Activated CD4-positive, alpha-beta T cell treated with anti-CD3 and anti-CD28 coated beads, Interleukin-2, amount 50 U/mL, for 24 hours (primary cell): ENCODE measurements around the gene MYH11.
A peak's percentile ranks its signal among the peaks of the same experiment; 100 is the strongest.
"Not testable (repeated sequence)": the region's sequence is repeated elsewhere in the genome, so short reads cannot be mapped to it uniquely, and the experiment has no call there.

ENCODE experiments used
- DNase-seq, 2 donors: peaks; one replicate each; pipeline ENCODE4 v3.0.0-alpha.2; 2020; ENCODE audit warnings: low read depth in 1 of 2, low spot score in 1 of 2

MYH11 gene

DNA sequence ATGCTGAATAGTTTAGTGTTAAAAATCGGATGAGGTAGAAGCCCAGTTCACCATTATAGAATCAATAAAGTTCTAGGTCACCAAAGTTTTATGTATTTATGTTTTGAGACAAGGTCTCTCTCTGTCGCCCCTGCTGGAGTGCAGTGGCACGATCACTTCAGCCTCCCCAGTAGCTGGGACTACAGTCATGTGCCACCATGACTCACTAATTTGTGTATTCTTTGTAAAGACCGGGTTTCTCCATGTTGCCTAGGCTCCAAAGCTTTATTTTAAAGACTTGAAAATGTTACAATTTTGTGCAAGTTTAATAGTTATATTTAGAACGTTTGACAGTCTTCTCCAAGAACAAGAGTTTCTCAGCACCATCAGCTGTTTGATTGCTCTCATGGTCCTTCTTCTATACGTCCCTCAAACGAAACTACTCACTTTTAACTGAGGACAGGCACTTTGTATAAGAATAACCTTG lies 174.7 kb downstream of the MYH11 start:
- DNase-seq, result peak in 1 of 2 donors; percentile 30

DNA sequence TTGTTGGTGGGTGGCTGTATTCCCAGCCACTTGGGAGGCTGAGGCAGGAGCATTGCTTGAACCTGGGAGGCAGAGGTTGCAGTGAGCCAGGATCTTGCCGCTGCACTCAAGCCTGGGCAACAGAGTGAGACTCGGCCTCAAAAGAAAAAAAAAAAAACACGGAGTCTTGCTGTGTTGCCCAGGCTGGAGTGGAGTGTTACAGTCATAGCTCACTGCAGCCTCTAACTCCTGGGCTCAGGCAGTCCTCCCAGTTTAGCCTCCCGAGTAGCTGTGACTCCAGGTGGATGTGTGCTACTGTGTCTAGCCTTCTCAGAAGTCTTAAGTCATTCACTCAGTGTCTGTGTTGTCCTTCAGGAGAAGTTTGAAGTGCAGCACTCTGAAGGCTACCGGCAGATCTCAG lies 179.4 kb downstream of the MYH11 start:
- DNase-seq, result no peak

DNA sequence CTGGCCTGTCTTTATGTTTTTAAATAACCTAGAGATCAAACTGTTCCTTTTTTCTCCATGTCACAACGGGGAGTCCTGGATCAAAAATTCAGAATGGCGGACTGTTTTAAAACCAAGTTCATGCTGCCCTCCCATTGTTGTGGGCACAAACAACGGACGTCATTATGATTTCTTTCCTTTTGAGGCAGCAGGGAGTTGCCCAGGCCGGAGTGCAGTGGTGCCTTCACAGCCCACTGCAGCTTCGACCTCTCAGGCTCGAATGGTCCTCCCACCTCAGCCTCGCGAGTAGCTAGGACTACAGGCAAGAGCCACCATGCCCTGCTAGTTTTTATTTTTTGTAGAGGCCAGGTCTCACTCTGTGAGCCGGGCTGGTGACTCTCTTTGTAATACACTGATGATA lies 180.3 kb downstream of the MYH11 start:
- no peak for DNase-seq

DNA sequence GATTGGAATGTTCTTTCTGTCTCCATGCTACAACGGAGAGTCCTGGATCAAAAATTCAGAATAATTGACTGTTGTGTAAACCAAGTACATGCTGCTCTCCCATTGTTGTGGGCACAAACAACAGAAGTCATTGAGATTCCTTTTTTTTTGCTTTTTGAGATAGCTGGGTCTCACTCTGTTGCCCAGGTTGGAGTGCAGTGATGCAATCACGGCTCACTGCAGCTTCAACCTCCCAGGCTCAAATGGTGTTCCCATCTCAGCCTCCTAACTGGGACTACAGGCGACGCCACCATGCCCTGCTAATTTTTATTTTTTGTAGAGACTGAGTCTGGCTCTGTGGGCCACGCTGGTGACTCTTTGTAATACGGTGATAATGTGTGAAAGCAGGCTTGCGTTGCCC lies 182.3 kb downstream of the MYH11 start:
- DNase-seq, result no peak

DNA sequence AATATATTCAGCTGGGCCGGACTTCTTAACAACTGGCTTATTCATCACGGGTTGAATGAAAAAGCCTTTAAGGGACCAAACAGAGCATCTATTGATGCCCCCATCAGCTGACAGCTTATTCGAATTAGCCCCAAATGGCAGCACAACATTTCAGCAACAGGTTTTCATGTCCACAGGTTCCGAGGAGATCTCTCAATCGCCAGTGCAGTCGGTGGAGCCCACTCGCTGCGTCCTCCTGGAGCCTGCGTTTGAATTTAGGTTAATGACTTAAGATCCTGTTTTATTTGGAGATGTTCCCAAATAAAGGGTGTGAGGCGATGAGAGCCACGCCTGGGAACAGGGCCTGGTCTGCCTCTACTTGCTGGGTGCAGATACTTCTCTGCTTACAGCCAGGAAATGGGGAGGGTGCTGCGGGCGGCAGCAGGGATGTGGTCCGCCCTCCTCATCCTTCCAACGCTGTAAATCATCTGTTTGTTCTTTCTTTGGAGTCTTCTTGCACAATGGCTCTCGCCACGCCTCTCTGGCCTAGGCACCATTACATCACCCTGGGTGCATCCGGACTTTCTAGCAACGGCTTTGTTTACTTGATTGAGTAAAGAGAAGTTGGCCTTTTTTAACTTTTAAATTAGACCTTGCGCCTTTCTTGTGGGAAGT lies 184.2 kb downstream of the MYH11 start:
- DNase-seq, result peak in 1 of 2 donors; percentile 23

DNA sequence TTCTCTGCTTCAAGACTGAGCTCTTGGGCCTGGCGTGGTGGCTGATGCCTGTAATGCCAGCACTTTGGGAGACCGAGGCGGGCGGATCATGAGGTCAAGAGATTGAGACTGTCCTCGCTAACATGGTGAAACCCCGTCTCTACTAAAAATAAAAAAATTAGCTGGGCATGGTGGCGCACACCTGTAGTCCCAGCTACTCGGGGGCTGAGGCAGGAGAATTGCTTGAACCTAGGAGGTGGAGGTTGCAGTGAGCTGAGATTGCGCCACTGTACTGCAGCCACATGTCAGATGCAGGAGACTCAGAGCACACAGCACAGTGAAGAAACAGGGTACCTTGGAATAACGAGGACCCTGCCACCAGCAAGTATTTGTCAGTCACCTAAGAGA lies 184.7 kb downstream of the MYH11 start:
- DNase-seq, result not testable (repeated sequence)

DNA sequence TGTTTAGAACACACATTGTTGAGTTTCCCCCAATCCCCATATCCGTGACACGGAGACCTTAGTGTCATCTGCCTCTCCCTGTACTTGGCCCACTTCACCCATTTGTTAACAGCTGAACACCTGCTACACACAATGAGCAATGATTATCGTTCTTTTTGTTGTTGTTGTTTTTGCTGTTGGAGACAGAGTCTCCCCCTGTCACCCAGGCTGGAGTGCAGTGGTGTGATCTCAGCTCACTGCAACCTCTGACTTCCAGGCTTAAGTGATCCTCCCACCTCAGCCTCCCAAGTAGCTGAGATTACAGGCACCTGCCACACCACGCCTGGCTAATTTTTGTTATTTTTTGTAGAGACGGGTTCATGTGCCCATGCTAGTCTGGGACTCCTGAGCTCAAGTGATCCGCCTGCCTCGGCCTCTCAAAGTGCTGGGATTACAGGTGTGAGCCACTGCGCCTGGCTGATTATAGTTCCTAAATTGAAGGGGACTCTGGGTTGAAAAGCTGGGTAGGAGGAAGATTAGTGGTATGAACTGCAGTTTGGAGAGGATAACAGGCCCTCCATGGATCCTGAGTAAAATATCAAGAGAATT lies 185.2 kb downstream of the MYH11 start:
- DNase-seq, result no peak

DNA sequence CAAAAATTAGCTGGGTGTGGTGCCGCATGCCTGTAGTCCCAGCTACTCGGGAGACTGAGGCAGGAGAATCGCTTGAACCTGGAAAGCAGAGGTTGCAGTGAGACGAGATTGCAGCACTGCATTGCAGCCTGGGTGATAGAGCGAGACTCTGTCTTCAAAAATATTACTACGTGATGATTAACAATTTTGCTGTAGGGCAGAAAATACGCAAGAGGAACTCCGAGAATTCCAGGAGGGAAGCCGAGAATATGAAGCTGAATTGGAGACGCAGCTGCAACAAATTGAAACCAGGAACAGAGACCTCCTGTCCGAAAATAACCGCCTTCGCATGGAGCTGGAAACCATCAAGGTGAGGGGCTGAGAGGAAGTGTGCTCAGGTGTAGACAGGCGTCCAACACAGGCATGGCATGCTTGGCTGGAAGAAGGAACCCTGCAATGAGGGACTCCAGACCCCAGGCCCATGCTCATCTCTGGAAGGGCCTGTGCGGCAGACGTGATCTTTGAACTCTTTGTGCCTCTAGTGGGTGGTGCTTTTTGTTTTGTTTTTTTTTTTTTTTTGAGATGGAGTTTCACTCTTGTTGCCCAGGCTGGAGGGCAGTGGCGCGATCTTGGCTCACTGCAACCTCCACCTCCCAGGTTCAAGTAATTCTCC lies 189.6 kb downstream of the MYH11 start:
- DNase-seq, result no peak

DNA sequence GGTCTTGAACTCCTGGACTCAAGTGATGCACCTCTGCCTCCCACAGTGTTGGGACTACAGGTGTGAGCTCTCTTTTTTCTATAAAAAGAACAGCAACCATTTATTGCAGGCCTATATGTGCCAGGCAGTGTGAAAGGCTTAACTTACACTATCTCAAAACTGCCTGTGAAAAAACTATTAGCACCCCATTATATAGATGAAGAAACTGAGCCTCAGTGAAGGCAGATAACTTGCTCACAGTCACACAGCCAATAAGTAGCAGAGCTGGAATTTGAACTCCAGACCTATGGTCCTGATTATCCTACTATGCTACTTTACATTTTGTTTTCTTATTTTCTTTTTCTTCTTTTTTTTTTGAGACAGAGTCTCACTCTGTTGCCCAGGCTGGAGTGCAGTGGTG lies 191.7 kb downstream of the MYH11 start:
- no peak for DNase-seq

DNA sequence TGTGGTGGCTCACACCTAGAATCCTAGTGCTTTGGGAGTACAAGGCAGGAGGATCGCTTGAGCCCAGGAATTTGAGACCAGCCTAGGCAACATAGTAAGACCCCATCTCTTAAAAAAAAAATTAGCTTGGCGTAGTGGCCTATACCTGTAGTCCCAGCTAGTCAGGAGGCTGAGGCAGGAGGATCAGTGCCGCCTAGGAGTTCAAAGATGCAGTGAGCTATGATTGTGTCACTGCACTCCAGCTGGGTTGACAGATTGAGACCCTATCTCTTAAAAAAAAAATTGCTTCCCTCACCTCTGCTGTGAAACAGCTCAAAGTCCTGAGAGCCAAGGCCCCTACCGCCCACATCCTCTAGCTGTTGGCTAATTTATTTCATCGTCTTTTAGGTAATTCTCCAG lies 196.6 kb downstream of the MYH11 start:
- DNase-seq, result no peak

DNA sequence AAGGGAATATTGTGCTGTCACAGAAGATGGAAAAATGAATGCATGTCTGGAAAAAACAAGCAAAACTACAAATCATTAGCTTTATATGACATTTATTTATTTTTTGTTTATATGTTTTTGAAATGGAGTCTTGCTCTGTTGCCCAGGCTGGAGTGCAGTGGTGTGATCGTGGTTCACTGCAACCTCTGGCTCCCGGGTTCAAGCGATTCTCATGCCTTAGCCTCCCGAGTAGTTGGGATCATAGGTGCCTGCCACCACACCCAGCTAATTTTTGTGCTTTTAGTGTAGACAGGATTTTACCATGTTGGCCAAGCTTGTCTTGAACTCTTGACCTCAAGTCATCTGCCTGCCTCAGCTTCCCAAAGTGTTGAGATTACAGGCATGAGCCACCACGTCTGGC lies 198.3 kb downstream of the MYH11 start:
- DNase-seq, result no peak

DNA sequence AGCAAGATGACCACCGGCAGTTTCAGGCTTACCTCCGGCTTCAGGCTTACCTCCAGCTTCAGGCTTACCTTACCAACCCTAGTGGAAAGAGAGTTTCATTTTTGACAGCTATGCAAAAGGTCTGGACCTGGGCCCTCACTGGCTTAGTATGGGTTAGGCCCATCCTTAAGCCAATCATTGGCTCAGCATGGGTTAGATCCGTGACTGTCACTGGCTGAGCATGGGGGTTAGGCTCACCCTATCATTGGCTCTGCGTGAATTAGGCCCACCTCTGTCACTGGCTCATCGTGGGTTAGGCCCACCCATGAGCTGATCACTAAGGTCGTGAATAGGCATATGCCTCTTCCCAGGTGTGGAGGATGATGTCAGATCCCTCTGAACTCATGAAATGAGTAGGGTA lies 198.7 kb downstream of the MYH11 start:
- DNase-seq, result no peak

DNA sequence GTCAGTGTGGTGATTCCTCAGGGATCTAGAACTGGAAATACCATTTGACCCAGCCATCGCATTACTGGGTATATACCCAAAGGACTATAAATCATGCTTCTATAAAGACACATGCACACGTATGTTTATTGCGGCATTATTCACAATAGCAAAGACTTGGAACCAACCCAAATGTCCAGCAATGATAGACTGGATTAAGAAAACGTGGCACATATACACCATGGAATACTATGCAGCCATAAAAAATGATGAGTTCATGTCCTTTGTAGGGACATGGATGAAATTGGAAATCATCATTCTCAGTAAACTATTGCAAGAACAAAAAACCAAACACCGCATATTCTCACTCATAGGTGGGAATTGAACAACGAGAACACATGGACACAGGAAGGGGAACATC lies 201.3 kb downstream of the MYH11 start:
- not testable (repeated sequence) for DNase-seq

DNA sequence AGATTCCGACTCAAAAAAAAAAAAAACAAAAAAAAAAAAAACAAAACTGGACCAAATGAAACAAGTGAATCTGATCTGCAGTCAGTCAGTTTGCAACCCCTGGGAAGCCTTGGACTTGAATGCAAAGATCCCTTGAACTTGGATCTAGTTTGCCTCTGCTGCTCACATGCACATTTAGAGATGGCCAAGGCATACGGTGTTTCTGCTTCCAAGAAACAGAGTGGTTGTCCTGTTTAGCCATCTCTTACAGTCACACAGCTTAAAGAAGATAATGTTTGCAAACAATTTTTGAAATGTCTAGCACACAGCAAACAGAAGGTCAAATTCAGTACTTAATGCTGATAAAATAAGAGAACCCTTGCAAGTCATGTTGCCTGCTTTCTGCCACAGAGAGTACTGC lies 202.2 kb downstream of the MYH11 start:
- DNase-seq, result no peak

DNA sequence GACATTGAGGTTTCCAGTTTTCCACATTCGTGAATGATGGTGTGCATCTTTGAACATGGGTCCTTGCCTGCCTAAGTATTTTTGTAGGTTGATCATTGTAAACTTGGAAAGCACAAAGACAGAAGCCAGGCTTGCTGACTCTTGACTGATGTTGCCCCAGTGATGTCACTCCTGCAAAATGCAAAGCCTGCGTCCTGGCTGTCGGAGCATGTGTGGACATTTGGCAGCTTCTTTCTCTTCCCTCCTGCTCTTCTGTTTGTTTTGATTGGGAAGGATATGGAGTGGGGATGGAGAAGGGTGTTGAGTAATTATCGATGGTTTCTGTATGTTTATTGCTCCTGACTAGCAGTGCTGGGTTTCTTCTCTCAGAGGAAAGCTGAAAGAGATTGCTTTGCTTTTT lies 203.6 kb downstream of the MYH11 start:
- DNase-seq, result no peak
